ENCODE measurements around the gene ITPR1.

ITPR1 gene

DNA sequence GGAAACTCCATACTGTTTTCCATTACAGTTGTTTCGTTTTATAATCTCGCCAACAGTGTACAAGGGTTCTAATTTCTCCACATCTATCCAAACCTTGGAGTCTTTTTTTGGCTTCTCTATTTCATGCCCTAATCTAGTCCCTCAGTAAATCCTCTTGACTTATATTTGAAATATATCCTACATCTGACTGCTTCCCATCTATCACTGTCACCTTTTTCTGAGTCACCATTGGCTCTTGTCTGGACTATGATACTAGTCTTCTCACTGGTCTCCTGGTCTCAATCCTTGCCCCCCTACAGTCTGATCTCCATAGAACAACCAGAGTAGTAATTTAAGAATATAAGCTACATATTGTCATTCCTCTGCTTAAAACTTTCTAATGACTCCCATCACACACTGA, 80.0 kb downstream of the ITPR1 start:
- ChIA-PET CTCF (interaction anchor here (0.6 kb wide), 1 partner anchor 220 kb away, joined by 3 read pairs; no protein-coding TSS in a partner anchor), POLR2A (ENCODE audit: low non-redundant PET) (no interaction called here)
- no peak for DNase-seq (ENCODE audit: low spot score)
- TF ChIP-seq, protein P1, sequence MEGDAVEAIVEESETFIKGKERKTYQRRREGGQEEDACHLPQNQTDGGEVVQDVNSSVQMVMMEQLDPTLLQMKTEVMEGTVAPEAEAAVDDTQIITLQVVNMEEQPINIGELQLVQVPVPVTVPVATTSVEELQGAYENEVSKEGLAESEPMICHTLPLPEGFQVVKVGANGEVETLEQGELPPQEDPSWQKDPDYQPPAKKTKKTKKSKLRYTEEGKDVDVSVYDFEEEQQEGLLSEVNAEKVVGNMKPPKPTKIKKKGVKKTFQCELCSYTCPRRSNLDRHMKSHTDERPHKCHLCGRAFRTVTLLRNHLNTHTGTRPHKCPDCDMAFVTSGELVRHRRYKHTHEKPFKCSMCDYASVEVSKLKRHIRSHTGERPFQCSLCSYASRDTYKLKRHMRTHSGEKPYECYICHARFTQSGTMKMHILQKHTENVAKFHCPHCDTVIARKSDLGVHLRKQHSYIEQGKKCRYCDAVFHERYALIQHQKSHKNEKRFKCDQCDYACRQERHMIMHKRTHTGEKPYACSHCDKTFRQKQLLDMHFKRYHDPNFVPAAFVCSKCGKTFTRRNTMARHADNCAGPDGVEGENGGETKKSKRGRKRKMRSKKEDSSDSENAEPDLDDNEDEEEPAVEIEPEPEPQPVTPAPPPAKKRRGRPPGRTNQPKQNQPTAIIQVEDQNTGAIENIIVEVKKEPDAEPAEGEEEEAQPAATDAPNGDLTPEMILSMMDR (conservative IDR thresholded peaks at IDR 0.05; ENCODE audit: low read depth): no peak
- H3K27ac ChIP-seq: no peak overlapping the region

DNA sequence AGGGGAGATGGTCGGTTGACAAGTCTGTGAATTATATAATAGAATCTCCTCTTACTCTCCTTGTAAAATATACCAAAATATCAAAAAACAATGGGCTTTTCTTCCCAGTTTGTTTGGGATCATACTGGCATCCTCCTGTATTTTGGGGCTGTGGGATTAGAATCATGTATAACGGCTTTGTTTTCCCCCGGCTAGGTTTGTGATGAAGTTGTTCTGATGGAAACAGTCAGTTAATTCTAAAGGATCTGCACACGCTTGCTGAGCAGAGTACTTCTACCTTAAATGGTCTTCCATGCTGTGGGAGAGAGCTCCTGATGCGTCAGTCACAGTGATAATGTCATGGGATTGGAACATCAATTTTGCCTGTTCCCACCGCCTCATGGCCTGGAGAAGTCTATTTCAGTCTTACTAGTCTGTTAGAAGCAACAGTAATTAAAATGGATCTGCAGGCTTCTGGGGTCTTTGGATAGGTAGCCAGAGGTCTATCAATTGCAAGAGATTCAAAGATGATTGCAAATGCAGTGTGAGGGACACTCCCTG, 81.3 kb downstream of the ITPR1 start:
- TF ChIP-seq, protein P1 (conservative IDR thresholded peaks at IDR 0.05; ENCODE audit: low read depth): no peak
- no peak for DNase-seq (ENCODE audit: low spot score)
- H3K27ac ChIP-seq: no peak overlapping the region
- ChIA-PET CTCF (no interaction called here), POLR2A (ENCODE audit: low non-redundant PET) (no interaction called here)

DNA sequence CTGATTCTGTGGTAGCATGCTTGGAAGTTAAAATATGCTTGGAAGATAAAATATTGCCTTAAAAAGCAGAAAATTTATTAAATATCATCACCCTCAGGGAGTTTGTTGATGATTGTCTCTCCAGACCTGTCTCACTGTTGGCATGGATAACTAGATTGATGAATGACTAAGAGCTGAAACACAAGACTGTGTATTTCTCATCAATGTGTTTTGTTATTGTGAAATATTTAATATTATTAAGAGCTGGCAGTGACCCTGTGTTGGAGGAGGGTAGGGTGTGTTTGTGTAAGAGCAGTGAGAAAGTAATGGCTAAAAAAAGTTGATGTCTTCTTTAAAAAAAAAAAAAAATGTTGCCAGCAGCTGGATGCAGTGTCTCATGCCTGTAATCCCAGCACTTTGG, 82.2 kb downstream of the ITPR1 start:
- TF ChIP-seq, protein P1 (conservative IDR thresholded peaks at IDR 0.05; ENCODE audit: low read depth): no peak
- POLR2A ChIA-PET (ENCODE audit: low non-redundant PET): no interaction called here
- no peak overlapping the region for H3K27ac ChIP-seq
- CTCF ChIA-PET: no interaction called here
- DNase-seq (ENCODE audit: low spot score): no peak

DNA sequence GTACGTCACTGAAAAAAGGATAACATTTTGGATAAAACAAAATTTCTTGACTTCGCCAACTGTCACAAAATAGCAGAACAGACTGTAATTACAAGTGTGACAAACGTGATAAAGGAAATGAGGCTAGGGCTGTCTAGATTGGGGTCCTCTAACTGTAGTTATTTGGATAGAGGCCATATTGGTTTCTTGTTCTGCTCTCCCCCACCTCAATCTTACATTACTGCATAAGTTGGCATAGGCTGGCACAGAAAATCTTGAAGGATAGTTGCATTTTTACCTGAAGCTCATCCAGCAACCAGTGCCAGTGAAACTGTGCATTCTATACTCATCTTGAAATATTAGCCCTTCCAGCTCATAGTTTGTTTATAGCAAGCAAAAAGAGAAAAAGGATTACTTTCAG, 84.6 kb downstream of the ITPR1 start:
- TF ChIP-seq, protein P1 (conservative IDR thresholded peaks at IDR 0.05; ENCODE audit: low read depth): no peak

DNA sequence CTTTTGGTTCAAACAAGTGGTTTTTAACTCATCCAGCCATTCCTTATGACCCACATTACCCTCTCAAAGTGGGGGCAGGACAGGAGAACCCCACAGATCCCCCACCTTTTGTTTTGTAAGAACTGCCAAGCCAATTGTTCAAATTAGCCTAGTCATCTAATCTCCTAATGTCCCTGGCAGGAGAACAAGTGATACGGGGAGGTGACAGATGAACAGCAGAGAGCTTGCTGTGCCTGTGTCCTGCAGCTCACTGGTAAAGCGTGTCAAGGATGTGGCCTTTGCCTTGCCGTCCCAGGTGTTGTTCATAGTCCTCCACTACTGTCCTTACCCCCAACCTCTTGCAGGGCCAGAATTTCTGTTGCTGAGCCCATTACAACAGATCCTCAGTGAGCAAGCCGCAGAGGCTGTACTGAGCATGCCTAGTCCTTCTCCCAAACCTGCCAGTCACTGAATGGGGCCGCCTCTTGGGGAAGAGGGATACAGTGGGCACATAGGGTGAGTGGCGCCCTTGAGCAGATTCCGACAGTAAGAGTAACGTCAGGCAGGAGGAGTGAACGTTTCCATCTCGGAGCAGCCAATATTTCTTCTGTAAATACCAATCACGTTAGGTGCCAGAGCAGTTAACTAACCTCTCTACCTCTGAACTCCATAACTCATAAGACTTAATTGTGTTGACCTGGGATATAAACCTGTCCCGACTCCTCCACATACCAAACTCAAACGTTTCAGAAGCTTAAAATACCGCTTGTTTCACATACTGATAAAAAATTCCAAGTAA, 87.4 kb downstream of the ITPR1 start:
- no peak overlapping the region for H3K27ac ChIP-seq
- DNase-seq (ENCODE audit: low spot score): no peak
- ChIA-PET POLR2A (ENCODE audit: low non-redundant PET) (no interaction called here), CTCF (no interaction called here)
- TF ChIP-seq, protein P1 (conservative IDR thresholded peaks at IDR 0.05; ENCODE audit: low read depth): no peak

More for the DNA sequence above, 84.6 kb downstream of the ITPR1 start:
- no peak overlapping the region for H3K27ac ChIP-seq
- DNase-seq (ENCODE audit: low spot score): no peak
- ChIA-PET CTCF (interaction anchor here (0.7 kb wide), 1 partner anchor 114 kb away, joined by 3 read pairs; no protein-coding TSS in a partner anchor), POLR2A (ENCODE audit: low non-redundant PET) (no interaction called here)

DNA sequence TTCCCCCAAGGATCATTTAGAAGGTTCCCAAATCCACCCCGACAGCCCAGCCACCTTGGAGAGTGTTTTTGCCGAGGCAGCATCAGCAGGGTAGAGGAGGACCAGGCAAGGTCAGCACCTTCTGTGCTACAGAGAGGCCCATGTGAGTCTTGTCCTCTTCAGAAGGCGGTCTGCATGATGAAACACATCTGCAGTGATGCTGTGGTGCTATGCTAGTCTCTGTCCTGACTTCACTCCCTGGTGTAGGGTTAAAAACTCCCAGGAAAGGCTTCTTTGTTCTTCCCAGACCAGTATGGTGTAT, 87.9 kb downstream of the ITPR1 start:
- TF ChIP-seq, protein P1 (conservative IDR thresholded peaks at IDR 0.05; ENCODE audit: low read depth): no peak
- ChIA-PET CTCF (no interaction called here), POLR2A (ENCODE audit: low non-redundant PET) (no interaction called here)

More for the DNA sequence above, 87.9 kb downstream of the ITPR1 start:
- no peak overlapping the region for H3K27ac ChIP-seq
- no peak for DNase-seq (ENCODE audit: low spot score)
